ENCODE results near the gene RNF151.
"Not testable (repeated sequence)": the region's sequence is repeated elsewhere in the genome, so short reads cannot be mapped to it uniquely, and the experiment has no call there.

The RNF151 gene

DNA sequence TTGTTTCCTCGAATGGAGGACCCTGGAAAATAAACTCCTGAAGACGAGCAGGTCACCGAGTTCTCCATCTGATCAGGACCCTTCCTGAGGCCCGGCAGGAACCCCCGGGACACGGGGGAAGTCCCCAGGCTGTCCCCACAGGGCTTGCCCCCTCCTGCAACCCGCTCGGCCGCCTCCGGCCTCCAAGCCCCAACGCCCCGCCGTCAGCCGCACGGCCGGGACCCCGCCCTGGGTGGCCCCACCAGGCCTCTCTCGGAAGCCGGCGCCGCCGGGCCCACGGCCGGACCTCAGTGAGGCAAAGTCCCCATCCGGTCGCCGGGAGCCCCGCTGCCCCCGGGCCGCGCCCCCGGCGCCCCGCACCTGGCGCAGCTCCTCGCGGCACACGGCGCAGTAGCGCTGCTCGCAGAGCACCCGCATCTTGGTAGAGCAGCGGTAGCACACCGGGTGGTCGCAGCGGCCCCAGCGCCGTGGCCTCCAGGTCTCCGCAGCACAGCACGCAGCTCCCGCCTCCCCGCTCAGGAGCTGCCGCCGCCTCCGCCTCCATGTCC is 42.6 kb downstream of the RNF151 start:
- Histone ChIP-seq H3K4me3 (peak overlapping the region; percentile 85), H3K27ac (peak overlapping the region; percentile 21 to 96)
- DNase-seq (ENCODE audit: low spot score), result no peak
- TF ChIP-seq, protein P1, sequence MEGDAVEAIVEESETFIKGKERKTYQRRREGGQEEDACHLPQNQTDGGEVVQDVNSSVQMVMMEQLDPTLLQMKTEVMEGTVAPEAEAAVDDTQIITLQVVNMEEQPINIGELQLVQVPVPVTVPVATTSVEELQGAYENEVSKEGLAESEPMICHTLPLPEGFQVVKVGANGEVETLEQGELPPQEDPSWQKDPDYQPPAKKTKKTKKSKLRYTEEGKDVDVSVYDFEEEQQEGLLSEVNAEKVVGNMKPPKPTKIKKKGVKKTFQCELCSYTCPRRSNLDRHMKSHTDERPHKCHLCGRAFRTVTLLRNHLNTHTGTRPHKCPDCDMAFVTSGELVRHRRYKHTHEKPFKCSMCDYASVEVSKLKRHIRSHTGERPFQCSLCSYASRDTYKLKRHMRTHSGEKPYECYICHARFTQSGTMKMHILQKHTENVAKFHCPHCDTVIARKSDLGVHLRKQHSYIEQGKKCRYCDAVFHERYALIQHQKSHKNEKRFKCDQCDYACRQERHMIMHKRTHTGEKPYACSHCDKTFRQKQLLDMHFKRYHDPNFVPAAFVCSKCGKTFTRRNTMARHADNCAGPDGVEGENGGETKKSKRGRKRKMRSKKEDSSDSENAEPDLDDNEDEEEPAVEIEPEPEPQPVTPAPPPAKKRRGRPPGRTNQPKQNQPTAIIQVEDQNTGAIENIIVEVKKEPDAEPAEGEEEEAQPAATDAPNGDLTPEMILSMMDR (IDR thresholded peaks at IDR 0.05), result no peak

DNA sequence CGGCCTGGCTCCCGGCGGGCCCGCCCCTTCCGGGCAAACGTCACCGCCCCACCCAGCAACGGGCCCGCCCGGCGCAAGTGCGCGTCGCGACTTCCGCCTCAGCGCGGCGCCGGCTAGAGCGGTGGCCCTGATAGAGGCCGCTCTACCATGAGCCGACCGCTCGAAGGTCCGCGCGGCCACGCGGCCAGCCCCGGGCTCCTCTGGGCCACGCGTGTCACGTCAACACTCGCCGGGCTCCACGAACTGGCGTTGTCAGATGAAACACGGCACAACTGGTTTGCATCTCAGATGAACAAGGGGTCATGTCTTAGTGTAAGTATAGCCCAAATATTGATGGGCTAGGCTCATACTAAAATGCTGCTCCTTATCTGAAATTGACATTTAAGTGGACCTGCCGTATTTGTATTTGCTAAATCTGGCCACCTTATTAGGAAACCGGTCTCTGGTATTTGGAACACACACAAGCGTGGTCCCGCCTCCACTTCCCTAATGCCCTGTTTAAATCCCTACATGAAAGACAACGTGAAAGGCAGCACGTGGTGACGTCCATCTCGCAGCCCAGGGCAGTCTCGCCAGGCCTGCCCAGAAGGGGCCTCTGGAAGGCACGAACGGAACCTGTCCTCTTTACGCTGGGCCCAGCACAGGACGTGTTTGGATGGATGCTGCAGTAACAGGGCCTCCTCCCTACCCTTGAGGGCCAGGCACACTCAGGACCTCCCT is 43.3 kb downstream of the RNF151 start, which contains the start of gene ZNF598:
ZNF598 (minus strand) TSS at position 31 of the 720 bp plus-strand sequence.
- no peak for DNase-seq (ENCODE audit: low spot score)
- TF ChIP-seq, protein P1 (IDR thresholded peaks at IDR 0.05), result no peak

DNA sequence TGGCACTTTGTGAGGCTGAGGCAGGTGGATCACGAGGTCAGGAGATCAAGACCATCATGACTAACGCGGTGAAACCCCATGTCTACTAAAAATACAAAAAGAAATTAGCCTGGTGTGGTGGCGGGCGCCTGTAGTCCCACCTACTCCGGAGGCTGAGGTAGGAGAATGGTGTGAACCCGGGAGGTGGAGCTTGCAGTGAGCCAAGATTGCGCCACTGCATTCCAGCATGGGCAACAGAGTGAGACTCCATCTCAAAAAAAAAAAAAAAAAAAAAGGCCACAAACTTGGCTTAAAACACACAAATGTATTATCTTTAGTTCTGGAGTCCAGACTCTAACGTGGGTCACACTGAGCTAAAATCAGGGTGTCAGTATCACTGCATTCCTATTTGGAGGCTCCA is 45.1 kb downstream of the RNF151 start:
- H3K4me3 ChIP-seq; H3K27ac ChIP-seq; DNase-seq (ENCODE audit: low spot score): not testable (repeated sequence)

More for the DNA sequence above, 43.3 kb downstream of the RNF151 start, which contains the start of gene ZNF598:
- peak within 1 kb of the TSS; percentile 85 for H3K4me3 ChIP-seq
- peak within 1 kb of the TSS; percentile 80 to 96 for H3K27ac ChIP-seq

DNA sequence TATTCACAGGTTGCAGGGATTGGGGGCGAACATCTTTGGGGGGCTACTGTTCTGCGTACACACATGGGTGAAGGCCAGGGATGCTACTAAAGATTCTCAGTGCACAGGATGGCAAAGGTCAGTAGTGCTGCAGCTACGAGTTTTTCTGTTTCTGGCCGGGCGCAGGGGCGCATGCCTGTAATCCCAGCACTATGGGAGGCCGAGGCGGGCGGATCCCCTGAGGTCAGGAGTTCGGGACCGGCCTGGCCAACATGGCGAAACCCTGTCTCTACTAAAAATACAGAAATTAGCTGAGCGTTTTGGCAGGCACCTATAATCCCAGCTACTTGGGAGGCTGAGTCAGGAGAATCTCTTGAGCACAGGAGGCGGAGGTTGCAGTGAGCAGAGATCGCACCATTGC is 46.9 kb downstream of the RNF151 start:
- no peak overlapping the region for H3K27ac ChIP-seq
- no peak overlapping the region for H3K4me3 ChIP-seq
- TF ChIP-seq, protein P1 (IDR thresholded peaks at IDR 0.05), result no peak
- no peak for DNase-seq (ENCODE audit: low spot score)

DNA sequence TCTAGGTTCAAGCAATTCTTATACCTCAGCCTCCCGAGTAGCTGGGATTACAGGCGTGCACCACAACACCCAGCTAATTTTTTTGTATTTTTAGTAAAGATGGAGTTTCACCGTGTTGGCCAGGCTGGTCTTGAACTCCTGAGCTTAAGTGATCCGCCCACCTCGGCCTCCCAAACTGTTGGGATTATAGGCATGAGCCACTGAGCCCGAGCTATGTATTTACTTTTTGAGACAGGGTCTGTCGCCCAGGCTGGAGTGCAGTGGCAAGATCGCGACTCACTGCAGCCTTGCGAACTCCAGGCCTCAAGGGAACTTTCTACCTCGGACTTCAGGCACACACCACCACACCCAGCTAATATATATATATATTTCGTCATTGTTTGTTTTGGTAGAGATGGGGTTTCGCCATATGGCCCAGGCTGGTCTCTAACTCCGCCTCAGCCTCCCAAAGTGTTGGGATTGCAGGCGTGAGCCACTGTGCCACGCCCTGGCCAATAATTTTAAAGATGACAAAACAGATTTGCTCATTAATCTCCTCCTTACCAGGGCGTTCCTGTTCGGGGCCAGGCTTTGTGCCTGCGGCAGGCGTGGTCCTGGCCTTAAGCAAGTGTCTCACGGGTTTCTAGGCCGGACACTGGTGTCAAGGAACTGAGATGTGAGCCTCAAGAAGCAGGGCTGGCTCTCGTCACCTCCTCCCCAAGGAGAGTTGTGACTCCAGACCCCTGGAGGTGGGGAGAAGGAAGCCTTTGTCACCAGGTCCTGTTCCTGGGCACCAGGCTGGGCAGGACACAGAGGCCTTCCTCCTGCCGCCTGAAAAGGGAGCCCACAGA is 48.7 kb downstream of the RNF151 start:
- Histone ChIP-seq H3K27ac (no peak overlapping the region), H3K4me3 (no peak overlapping the region)
- DNase-seq (ENCODE audit: low spot score), result no peak
- TF ChIP-seq, protein P1 (IDR thresholded peaks at IDR 0.05), result no peak

DNA sequence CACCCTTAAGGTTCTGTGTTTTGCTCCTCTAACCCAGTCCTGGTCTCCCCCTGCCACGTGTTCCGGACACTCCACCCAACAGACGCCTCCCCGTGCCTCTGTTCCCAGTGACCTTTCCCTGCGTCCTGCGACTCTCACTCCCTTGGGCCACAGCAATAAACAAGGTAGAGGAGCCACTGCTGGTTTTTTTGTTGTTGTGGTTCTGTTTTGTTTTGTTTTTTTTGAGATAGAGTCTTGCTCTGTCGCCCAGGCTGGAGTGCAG is 49.2 kb downstream of the RNF151 start:
- TF ChIP-seq, protein P1 (IDR thresholded peaks at IDR 0.05), result no peak
- H3K27ac ChIP-seq, result no peak overlapping the region
- DNase-seq (ENCODE audit: low spot score), result no peak
- H3K4me3 ChIP-seq, result no peak overlapping the region

DNA sequence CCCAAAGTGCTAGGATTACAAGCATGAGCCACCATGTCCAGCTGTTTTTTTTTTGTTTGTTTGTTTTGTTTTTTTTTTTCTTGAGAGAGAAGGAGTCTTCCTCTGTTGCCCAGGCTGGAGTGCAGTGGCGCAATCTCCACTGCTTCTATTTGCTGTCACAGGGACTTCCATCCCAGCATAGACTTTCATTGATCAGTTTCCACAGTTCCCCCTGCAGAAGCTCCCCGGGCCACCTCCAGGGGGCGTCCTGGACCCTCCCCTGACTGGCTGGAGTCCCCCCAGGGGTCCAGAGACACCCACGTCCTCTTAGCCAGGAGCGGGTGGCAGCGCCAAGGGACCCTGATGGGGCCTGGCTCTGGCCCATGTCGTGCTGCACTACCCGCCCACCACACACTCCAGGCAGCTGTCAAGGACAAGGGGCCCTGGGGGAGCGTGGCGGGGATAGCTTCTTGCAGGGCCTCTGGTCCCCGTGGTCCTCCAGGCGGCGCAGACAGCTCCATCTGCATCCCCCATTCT is 49.8 kb downstream of the RNF151 start:
- Histone ChIP-seq H3K4me3 (no peak overlapping the region), H3K27ac (no peak overlapping the region)
- no peak for DNase-seq (ENCODE audit: low spot score)
- TF ChIP-seq, protein P1 (IDR thresholded peaks at IDR 0.05), result no peak

All from coronary artery (tissue), 2 donors.